HUES64 (cell line): ENCODE results near the gene KNL1.
"Not testable (repeated sequence)": the region's sequence is repeated elsewhere in the genome, so short reads cannot be mapped to it uniquely, and the experiment has no call there.

Source experiments
- H3K27ac ChIP-seq: 2 replicates; pipeline ENCODE4 v1.7.0; 2013; ENCODE audit warnings: low read depth, low read length, inconsistent platforms
- H3K27me3 ChIP-seq: 2 replicates; pipeline ENCODE4 v1.6.1; 2013; ENCODE audit warnings: mild to moderate bottlenecking, low read length; ENCODE audit not compliant: insufficient read depth
- H3K36me3 ChIP-seq: 2 replicates; pipeline ENCODE4 v1.6.1; 2013; ENCODE audit warnings: mild to moderate bottlenecking, low read length; ENCODE audit not compliant: insufficient read depth
- H3K4me1 ChIP-seq: 2 replicates; pipeline ENCODE4 v1.6.1; 2013; ENCODE audit warnings: mild to moderate bottlenecking, low read length, moderate library complexity; ENCODE audit not compliant: insufficient read depth
- H3K4me3 ChIP-seq: 2 replicates; pipeline ENCODE4 v1.5.1; 2013; ENCODE audit warnings: mild to moderate bottlenecking, low read length, moderate library complexity
- H3K9ac ChIP-seq: 2 replicates; pipeline ENCODE4 v1.6.1; 2013; ENCODE audit warnings: mild to moderate bottlenecking, low read depth, low read length
- H3K9me3 ChIP-seq: 2 replicates; pipeline ENCODE4 v1.6.1; 2013; ENCODE audit warnings: low read depth, low read length; ENCODE audit not compliant: insufficient read depth
- whole genome bisulfite sequencing: fragments of 150-250, 120-280 bp; methylation state at CpG from one replicate; pipeline ENCODE4 v1.1.7; 2013; ENCODE audit warnings: missing lambda C conversion rate; 5-methylcytosine and 5-hydroxymethylcytosine counted together

The KNL1 gene

GRCh38 chr15:40618023-40618422 is 24.0 kb downstream of the KNL1 start:
- no peaks in the 10 kb centered on the region for H3K27me3 ChIP-seq
- no peaks in the 10 kb centered on the region for H3K9me3 ChIP-seq
- H3K9ac ChIP-seq: no peak overlapping the region
- H3K4me1 ChIP-seq: no peaks in the 10 kb centered on the region
- no peak overlapping the region for H3K4me3 ChIP-seq
- H3K36me3 ChIP-seq: peaks cover 28% of the 10 kb centered on the region
- WGBS: 100% methylated on average over 1 of the region's 2 CpGs
- H3K27ac ChIP-seq: no peak overlapping the region

GRCh38 chr15:40618906-40619305 is 24.9 kb downstream of the KNL1 start:
- Histone ChIP-seq H3K9ac (no peak overlapping the region), H3K4me3 (no peak overlapping the region), H3K36me3 (peaks cover 28% of the 10 kb centered on the region), H3K27ac (no peak overlapping the region), H3K4me1 (no peaks in the 10 kb centered on the region), H3K9me3 (no peaks in the 10 kb centered on the region), H3K27me3 (no peaks in the 10 kb centered on the region)

GRCh38 chr15:40623361-40623760 is 29.3 kb downstream of the KNL1 start:
- H3K36me3 ChIP-seq: peaks cover 28% of the 10 kb centered on the region
- H3K4me1 ChIP-seq: no peaks in the 10 kb centered on the region
- H3K4me3 ChIP-seq: no peak overlapping the region
- no peaks in the 10 kb centered on the region for H3K9me3 ChIP-seq
- H3K27me3 ChIP-seq: no peaks in the 10 kb centered on the region
- no peak overlapping the region for H3K9ac ChIP-seq
- 95% methylated on average over 2 of the region's 2 CpGs for WGBS
- no peak overlapping the region for H3K27ac ChIP-seq

GRCh38 chr15:40630313-40630712 is 36.3 kb downstream of the KNL1 start:
- H3K27me3 ChIP-seq: no peaks in the 10 kb centered on the region
- H3K36me3 ChIP-seq: peaks cover 26% of the 10 kb centered on the region

DNA sequence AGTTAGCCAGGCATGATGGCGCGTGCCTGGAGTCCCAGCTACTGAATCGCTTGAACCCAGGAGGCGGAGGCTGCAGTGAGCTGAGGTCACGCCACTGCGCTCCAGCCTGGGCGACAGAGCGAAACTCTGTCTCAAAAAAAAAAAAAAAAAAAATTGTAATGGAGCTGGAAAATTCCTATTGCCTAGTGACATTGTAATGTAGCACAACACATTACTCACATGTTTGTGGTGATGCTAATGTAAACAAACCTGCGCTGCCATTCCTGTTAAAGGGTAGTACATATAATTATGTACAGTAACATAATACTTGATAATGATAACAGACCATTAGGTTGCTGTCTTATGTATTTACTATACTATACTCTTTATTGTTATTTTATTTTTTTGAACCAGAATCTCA is 39.1 kb downstream of the KNL1 start:
- Histone ChIP-seq H3K27me3 (no peaks in the 10 kb centered on the region), H3K36me3 (peaks cover 32% of the 10 kb centered on the region), H3K9me3 (no peaks in the 10 kb centered on the region), H3K4me1 (no peaks in the 10 kb centered on the region), H3K4me3 (no peak overlapping the region), H3K27ac (no peak overlapping the region), H3K9ac (no peak overlapping the region)
- WGBS: 96% methylated on average over 6 of the region's 9 CpGs

More at GRCh38 chr15:40630313-40630712, 36.3 kb downstream of the KNL1 start:
- no peak overlapping the region for H3K27ac ChIP-seq
- H3K4me1 ChIP-seq: no peaks in the 10 kb centered on the region
- H3K4me3 ChIP-seq: no peak overlapping the region
- WGBS: 89% methylated on average over 2 of the region's 2 CpGs
- H3K9ac ChIP-seq: no peak overlapping the region
- H3K9me3 ChIP-seq: no peaks in the 10 kb centered on the region

- H3K4me1 ChIP-seq: no peaks in the 10 kb centered on the region
- no peak overlapping the region for H3K4me3 ChIP-seq
- H3K27ac ChIP-seq: no peak overlapping the region
- H3K27me3 ChIP-seq: no peaks in the 10 kb centered on the region
- no peaks in the 10 kb centered on the region for H3K9me3 ChIP-seq
- 93% methylated on average over 4 of the region's 4 CpGs for WGBS
- no peak overlapping the region for H3K9ac ChIP-seq
- H3K36me3 ChIP-seq: peaks cover 23% of the 10 kb centered on the region
Observed at GRCh38 chr15:40637221-40637745, 43.2 kb downstream of the KNL1 start.

- Histone ChIP-seq H3K4me1 (no peaks in the 10 kb centered on the region), H3K27ac (no peak overlapping the region), H3K36me3 (peaks cover 19% of the 10 kb centered on the region), H3K9ac (no peak overlapping the region), H3K27me3 (no peaks in the 10 kb centered on the region), H3K4me3 (no peak overlapping the region), H3K9me3 (no peaks in the 10 kb centered on the region)
- 96% methylated on average over 5 of the region's 5 CpGs for WGBS
Observed at GRCh38 chr15:40639677-40640076, 45.6 kb downstream of the KNL1 start.

GRCh38 chr15:40647523-40647922 is 53.5 kb downstream of the KNL1 start:
- no peaks in the 10 kb centered on the region for H3K4me1 ChIP-seq
- no peaks in the 10 kb centered on the region for H3K9me3 ChIP-seq
- WGBS: 93% methylated on average over 1 of the region's 1 CpG
- no peak overlapping the region for H3K9ac ChIP-seq
- H3K36me3 ChIP-seq: peaks cover 26% of the 10 kb centered on the region
- no peaks in the 10 kb centered on the region for H3K27me3 ChIP-seq
- H3K27ac ChIP-seq: no peak overlapping the region
- H3K4me3 ChIP-seq: no peak overlapping the region

DNA sequence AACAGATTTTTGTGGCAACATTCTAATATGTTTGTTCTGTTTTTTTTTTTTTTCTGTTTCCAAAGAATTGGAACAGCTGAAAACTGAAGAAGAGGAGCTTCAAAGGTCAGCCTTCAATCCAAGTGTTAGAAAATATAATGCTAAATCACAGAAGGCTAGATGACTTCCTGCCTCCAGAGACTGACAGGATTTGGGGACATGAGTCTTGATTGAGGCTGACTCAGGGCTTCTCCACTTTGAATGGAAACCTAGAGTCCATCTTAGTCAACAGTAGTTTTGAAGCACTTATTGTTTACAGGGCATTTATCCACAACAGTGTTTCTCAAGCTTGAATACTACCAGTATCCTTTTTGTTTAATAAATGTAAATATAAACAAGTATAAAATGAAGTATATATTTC is 56.4 kb downstream of the KNL1 start:
- no peaks in the 10 kb centered on the region for H3K27me3 ChIP-seq
- no peak overlapping the region for H3K9ac ChIP-seq
- H3K27ac ChIP-seq: no peak overlapping the region
- no peak overlapping the region for H3K4me3 ChIP-seq
- H3K36me3 ChIP-seq: peaks cover 41% of the 10 kb centered on the region
- no peaks in the 10 kb centered on the region for H3K9me3 ChIP-seq
- H3K4me1 ChIP-seq: no peaks in the 10 kb centered on the region

DNA sequence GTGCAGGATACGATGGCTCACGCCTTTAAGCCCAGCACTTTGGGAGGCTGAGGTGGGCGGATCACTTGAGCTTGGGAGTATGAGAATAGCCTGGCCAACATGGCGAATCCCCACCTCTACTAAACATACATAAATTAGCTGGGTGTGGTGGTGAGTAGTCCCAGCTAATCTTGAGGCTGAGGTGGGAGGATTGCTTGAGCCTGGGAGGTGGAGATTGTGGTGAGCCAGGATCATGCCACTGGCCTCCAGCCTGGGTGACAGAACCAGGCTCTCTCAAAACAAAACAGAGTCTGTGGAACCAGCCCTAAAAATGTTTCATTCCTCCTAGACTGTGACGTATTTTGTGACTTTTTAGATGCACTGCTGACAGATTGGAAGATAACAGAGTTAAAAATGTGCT is 66.6 kb downstream of the KNL1 start:
- Histone ChIP-seq H3K4me1 (no peaks in the 10 kb centered on the region), H3K27me3 (no peaks in the 10 kb centered on the region), H3K9ac (no peak overlapping the region), H3K36me3 (peaks cover 33% of the 10 kb centered on the region), H3K9me3 (no peaks in the 10 kb centered on the region), H3K4me3 (no peak overlapping the region), H3K27ac (no peak overlapping the region)
- WGBS: 92% methylated on average over 1 of the region's 5 CpGs

GRCh38 chr15:40664909-40665308 is 70.9 kb downstream of the KNL1 start:
- no peaks in the 10 kb centered on the region for H3K9me3 ChIP-seq
- H3K36me3 ChIP-seq: peaks cover 17% of the 10 kb centered on the region
- 90% methylated on average over 6 of the region's 7 CpGs for WGBS

GRCh38 chr15:40676290-40676689 is 82.2 kb downstream of the KNL1 start:
- H3K27me3 ChIP-seq, H3K4me1 ChIP-seq, H3K9me3 ChIP-seq, H3K36me3 ChIP-seq, H3K27ac ChIP-seq, H3K9ac ChIP-seq, H3K4me3 ChIP-seq: not testable (repeated sequence)
- whole genome bisulfite sequencing: 92% methylated on average over 6 of the region's 6 CpGs

More at GRCh38 chr15:40664909-40665308, 70.9 kb downstream of the KNL1 start:
- H3K27ac ChIP-seq: no peak overlapping the region
- no peak overlapping the region for H3K9ac ChIP-seq
- no peak overlapping the region for H3K4me3 ChIP-seq
- H3K27me3 ChIP-seq: no peaks in the 10 kb centered on the region
- no peaks in the 10 kb centered on the region for H3K4me1 ChIP-seq
